ENCODE results near the gene KCNJ6. TPM values are rescaled to one million over a fixed set of nuclear protein-coding genes. Genes with fewer than 3 reads are reported as not detected.
A peak's percentile ranks its signal among the peaks of the same experiment; 100 is the strongest.

The KCNJ6 gene
- total and polyA plus RNA-seq, 4 donors: 0.01 TPM; not detected in 3

- Histone ChIP-seq H3K36me3 (ENCODE audit: control insufficient read depth in 4 of 4, insufficient read depth in 3 of 4, low read depth in 1 of 4, low read length in 3 of 4) (no peaks in the 10 kb centered on the region), H3K27ac (ENCODE audit: low read depth in 1 of 2, low read length in 2 of 2) (peak overlapping the region; percentile 19 to 28), H3K27me3 (ENCODE audit: control insufficient read depth in 4 of 4, insufficient read depth in 4 of 4, low read length in 3 of 4) (no peaks in the 10 kb centered on the region), H3K9me3 (ENCODE audit: control insufficient read depth in 4 of 4, low read length in 3 of 4) (no peaks in the 10 kb centered on the region), H3K4me3 (ENCODE audit: low read depth in 1 of 3, low read length in 3 of 3) (no peak overlapping the region), H3K4me1 (ENCODE audit: control insufficient read depth in 4 of 4, insufficient read depth in 4 of 4, low read length in 3 of 4) (peaks cover 0 to 19% (median 14%) of the 10 kb centered on the region in 4 donors), H3K9ac (ENCODE audit: low read depth in 1 of 2, low read length in 2 of 2) (no peak overlapping the region)
- 61% methylated on average over 5 of the region's 5 CpGs for WGBS
- TF ChIP-seq HNF4G (IDR thresholded peaks at IDR 0.05): no peak
- TF ChIP-seq FOXA1 (IDR thresholded peaks at IDR 0.05): no peak
- TF ChIP-seq YY1 (IDR thresholded peaks at IDR 0.05): no peak
- TF ChIP-seq, protein P1, sequence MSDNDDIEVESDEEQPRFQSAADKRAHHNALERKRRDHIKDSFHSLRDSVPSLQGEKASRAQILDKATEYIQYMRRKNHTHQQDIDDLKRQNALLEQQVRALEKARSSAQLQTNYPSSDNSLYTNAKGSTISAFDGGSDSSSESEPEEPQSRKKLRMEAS (IDR thresholded peaks at IDR 0.05): no peak
- no peak for TF ChIP-seq SP1 (IDR thresholded peaks at IDR 0.05)
- no peak for TF ChIP-seq EGR1 (IDR thresholded peaks at IDR 0.05; ENCODE audit: low read depth in 2 of 2)
- TF ChIP-seq RAD21 (IDR thresholded peaks at IDR 0.05): no peak
- no peak for TF ChIP-seq FOXA2 (IDR thresholded peaks at IDR 0.05)
- no peak for TF ChIP-seq ZBTB33 (IDR thresholded peaks at IDR 0.05)
- TF ChIP-seq TAF1 (conservative IDR thresholded peaks at IDR 0.05): no peak
- TF ChIP-seq REST (IDR thresholded peaks at IDR 0.05): no peak
- no peak for TF ChIP-seq HNF4A (conservative IDR thresholded peaks at IDR 0.05)
- no peak for TF ChIP-seq NR2F2 (IDR thresholded peaks at IDR 0.05)
- DNase-seq (ENCODE audit: low spot score): no peak
Observed at GRCh38 chr21:37684115-37684493, 232.2 kb downstream of the KCNJ6 start.

GRCh38 chr21:37683396-37684114 is 232.7 kb downstream of the KCNJ6 start:
- Histone ChIP-seq H3K27ac (ENCODE audit: low read depth in 1 of 2, low read length in 2 of 2) (peak overlapping the region in 1 of 2 donors; percentile 28), H3K4me3 (ENCODE audit: low read depth in 1 of 3, low read length in 3 of 3) (no peak overlapping the region), H3K27me3 (ENCODE audit: control insufficient read depth in 4 of 4, insufficient read depth in 4 of 4, low read length in 3 of 4) (no peaks in the 10 kb centered on the region), H3K9me3 (ENCODE audit: control insufficient read depth in 4 of 4, low read length in 3 of 4) (no peaks in the 10 kb centered on the region), H3K4me1 (ENCODE audit: control insufficient read depth in 4 of 4, insufficient read depth in 4 of 4, low read length in 3 of 4) (peaks cover 0 to 19% (median 14%) of the 10 kb centered on the region in 4 donors), H3K36me3 (ENCODE audit: control insufficient read depth in 4 of 4, insufficient read depth in 3 of 4, low read depth in 1 of 4, low read length in 3 of 4) (no peaks in the 10 kb centered on the region), H3K9ac (ENCODE audit: low read depth in 1 of 2, low read length in 2 of 2) (no peak overlapping the region)
- DNase-seq (ENCODE audit: low spot score): no peak
- WGBS: 55% methylated on average over 8 of the region's 8 CpGs
- no peak for TF ChIP-seq YY1 (IDR thresholded peaks at IDR 0.05)
- TF ChIP-seq NR2F2 (IDR thresholded peaks at IDR 0.05): no peak
- TF ChIP-seq FOXA1 (IDR thresholded peaks at IDR 0.05): no peak
- no peak for TF ChIP-seq GABPA (IDR thresholded peaks at IDR 0.05 in 1 of 2, conservative IDR thresholded peaks at IDR 0.05 in 1 of 2)
- TF ChIP-seq, protein P1 (IDR thresholded peaks at IDR 0.05): no peak
- no peak for TF ChIP-seq EGR1 (IDR thresholded peaks at IDR 0.05; ENCODE audit: low read depth in 2 of 2)
- TF ChIP-seq RXRA (IDR thresholded peaks at IDR 0.05): no peak
- no peak for TF ChIP-seq SP1 (IDR thresholded peaks at IDR 0.05)

Measured in liver (tissue), 9 donors.